HFF-Myc (cell line): ENCODE measurements around the gene CCL28.
"Not testable (repeated sequence)": the region's sequence is repeated elsewhere in the genome, so short reads cannot be mapped to it uniquely, and the experiment has no call there.

Experiments
- DNase-seq: peaks from one replicate; pipeline ENCODE4 v3.0.0-alpha.2; 2011; ENCODE audit warnings: low read depth; ENCODE audit errors: extremely low read depth
- H3K4me3 ChIP-seq: replicated peaks from 2 replicates; pipeline ENCODE4 v1.5.1; 2011; ENCODE audit warnings: low read depth, mild to moderate bottlenecking, control low read depth, low read length
- TF ChIP-seq, protein P1 (sequence below): IDR thresholded peaks from 2 replicates; pipeline ENCODE4 v1.5.1; 2012; ENCODE audit warnings: mild to moderate bottlenecking, low read depth, low read length, control low read depth; ENCODE audit errors: missing control alignments

Gene CCL28

DNA sequence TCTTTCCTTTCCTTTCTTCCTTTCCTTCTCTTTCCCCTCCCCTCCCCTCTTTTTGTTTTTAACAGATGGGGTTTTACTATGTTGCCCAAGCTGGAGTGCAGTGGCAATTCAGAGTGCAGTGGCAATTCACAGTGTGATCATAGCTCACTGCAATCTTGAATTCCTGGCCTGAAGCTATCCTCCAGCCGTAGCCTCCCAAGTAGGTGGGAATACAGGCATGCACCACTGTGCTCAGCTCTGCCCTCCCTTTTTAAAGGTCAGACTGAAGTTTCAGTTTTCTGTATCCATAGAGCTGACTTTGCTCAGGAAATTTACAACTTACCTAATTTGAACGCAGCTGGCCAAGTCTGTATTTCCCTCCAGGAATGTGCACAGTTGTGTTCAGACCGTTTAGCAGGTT lies 696 bp downstream of the CCL28 start:
- no peak for DNase-seq
- H3K4me3 ChIP-seq, result no peak overlapping the region
- TF ChIP-seq, protein P1, sequence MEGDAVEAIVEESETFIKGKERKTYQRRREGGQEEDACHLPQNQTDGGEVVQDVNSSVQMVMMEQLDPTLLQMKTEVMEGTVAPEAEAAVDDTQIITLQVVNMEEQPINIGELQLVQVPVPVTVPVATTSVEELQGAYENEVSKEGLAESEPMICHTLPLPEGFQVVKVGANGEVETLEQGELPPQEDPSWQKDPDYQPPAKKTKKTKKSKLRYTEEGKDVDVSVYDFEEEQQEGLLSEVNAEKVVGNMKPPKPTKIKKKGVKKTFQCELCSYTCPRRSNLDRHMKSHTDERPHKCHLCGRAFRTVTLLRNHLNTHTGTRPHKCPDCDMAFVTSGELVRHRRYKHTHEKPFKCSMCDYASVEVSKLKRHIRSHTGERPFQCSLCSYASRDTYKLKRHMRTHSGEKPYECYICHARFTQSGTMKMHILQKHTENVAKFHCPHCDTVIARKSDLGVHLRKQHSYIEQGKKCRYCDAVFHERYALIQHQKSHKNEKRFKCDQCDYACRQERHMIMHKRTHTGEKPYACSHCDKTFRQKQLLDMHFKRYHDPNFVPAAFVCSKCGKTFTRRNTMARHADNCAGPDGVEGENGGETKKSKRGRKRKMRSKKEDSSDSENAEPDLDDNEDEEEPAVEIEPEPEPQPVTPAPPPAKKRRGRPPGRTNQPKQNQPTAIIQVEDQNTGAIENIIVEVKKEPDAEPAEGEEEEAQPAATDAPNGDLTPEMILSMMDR, result no peak

- TF ChIP-seq, protein P1, result no peak
- no peak overlapping the region for H3K4me3 ChIP-seq
- DNase-seq, result no peak
These were observed 1.8 kb downstream of the CCL28 start for GRCh38 chr5:43410414-43410813.

- TF ChIP-seq, protein P1, result no peak
- H3K4me3 ChIP-seq, result no peak overlapping the region
- no peak for DNase-seq
These were observed 2.4 kb downstream of the CCL28 start for GRCh38 chr5:43409809-43410271.

GRCh38 chr5:43402524-43403066 lies 9.6 kb downstream of the CCL28 start:
- DNase-seq, H3K4me3 ChIP-seq: not testable (repeated sequence)

GRCh38 chr5:43401827-43402226 lies 10.4 kb downstream of the CCL28 start:
- TF ChIP-seq, protein P1, result peak; percentile 36
- no peak overlapping the region for H3K4me3 ChIP-seq
- no peak for DNase-seq

DNA sequence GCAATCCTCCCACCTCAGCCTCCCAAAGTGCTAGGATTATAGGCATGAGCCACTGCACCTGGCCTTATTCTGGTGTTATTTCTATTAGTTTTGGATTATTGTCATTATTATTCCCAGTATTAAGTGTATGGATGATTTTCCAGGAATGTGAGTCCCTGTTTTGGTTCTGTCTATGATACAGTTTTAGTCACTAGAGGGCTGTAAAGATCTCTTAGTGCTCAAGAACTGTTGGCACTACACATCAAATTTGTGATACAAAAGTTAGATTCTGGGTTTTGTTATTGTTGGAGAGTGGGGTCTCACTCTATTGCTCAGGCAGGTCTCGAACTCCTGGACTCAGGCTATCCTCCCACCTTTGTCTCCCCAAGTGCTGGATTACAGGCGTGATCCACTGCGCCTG lies 12.1 kb downstream of the CCL28 start:
- TF ChIP-seq, protein P1, result no peak
- DNase-seq, result no peak
- H3K4me3 ChIP-seq, result no peak overlapping the region

DNA sequence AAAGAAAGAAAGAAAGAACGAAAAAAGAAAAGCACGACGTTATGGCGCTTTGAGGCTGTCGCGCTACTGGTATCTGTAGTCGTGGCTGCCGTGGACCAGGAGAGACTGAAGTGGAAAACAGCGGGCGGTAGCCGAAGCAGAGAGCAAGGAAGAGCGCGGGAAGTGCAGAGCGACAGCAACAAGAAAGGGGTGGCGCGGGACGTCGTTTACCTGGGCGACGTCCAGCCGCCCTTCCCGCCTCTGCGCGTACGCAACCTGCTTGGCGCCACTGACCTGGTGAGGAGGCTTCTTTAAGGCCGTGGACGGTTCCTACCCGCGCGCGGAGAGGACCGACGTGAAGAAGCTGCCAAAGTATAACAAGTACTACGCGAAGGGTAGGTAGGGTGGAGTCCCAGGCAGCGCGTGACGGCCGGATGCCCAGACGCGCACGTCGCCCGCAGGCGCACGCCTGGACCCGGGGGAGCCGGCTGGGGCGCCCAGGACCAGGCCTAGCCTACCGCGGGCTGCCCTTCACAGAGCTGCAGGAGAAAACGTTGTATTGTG lies 15.4 kb downstream of the CCL28 start:
- TF ChIP-seq, protein P1, result no peak
- H3K4me3 ChIP-seq, result peak overlapping the region; percentile 34
- DNase-seq, result no peak
